ENCODE measurements around the gene GFOD1. TPM values are rescaled to one million over a fixed set of nuclear protein-coding genes. Genes with fewer than 3 reads are reported as not detected.

Gene GFOD1
- total and polyA plus RNA-seq, 2 of the 4 experiments (the other 2 are of a cell fraction): 1.8 to 3.4 TPM

- Histone ChIP-seq H3K9me1 (ENCODE audit: insufficient read depth, low read length) (no peaks in the 10 kb centered on the region), H3K27ac (ENCODE audit: insufficient read depth, low read length) (no peak overlapping the region), H4K8ac (ENCODE audit: low read depth in 2 of 2, low read length in 2 of 2) (no peak overlapping the region), H3K4ac (ENCODE audit: low read depth, low read length) (no peak overlapping the region), H3K79me1 (ENCODE audit: low read depth in 1 of 2, low read length in 2 of 2) (peaks cover 0 to 3% of the 10 kb centered on the region in 2 experiments; a peak in 1 of 4 replicates), H3K56ac (ENCODE audit: extremely low read depth, insufficient read depth, low read length) (no peak overlapping the region), H3K4me1 (ENCODE audit: control insufficient read depth, insufficient read depth, low read length) (0 out of 2 replicates have a peak, but pooled peaks cover 2% of the 10 kb centered on the region), H3K4me3 (ENCODE audit: insufficient read depth, low read depth, low read length) (no peak overlapping the region), H2BK120ac (ENCODE audit: low read depth, low read length) (no peak overlapping the region), H3K27me3 (ENCODE audit: control insufficient read depth, insufficient read depth, low read length) (no peaks in the 10 kb centered on the region), H2AK9ac (replicated peaks; ENCODE audit: low read depth, low read length, poor library complexity) (no peak overlapping the region), H3K9ac (ENCODE audit: low read depth, low read length) (no peak overlapping the region), H3K36me3 (ENCODE audit: control insufficient read depth, insufficient read depth, low read length) (no peaks in the 10 kb centered on the region), H4K91ac (ENCODE audit: insufficient read depth, low read depth, low read length) (no peak overlapping the region), H2BK15ac (ENCODE audit: low read depth, low read length) (no peak overlapping the region), H4K5ac (ENCODE audit: low read depth, low read length) (no peak overlapping the region), H2AFZ (replicated peaks; ENCODE audit: low read length, poor library complexity) (no peak overlapping the region), H3K18ac (ENCODE audit: low read depth, low read length) (no peak overlapping the region), H3K14ac (replicated peaks; ENCODE audit: low read depth, low read length) (no peak overlapping the region), H3K9me3 (ENCODE audit: control insufficient read depth, insufficient read depth, low read length) (no peaks in the 10 kb centered on the region), H2BK5ac (ENCODE audit: low read depth, low read length, poor library complexity, severe bottlenecking) (no peak overlapping the region), H3K23ac (ENCODE audit: low read depth, low read length) (no peak overlapping the region), H4K20me1 (ENCODE audit: insufficient read depth, low read length) (no peaks in the 10 kb centered on the region), H2BK20ac (ENCODE audit: low read depth, low read length) (no peak overlapping the region), H3K4me2 (ENCODE audit: low read depth, low read length) (no peak overlapping the region), H2AK5ac (ENCODE audit: low read depth, low read length) (no peak overlapping the region)
- CTCF ChIA-PET: interaction anchor here (0.6 kb wide), 2 partner anchors 16 to 17 kb away, joined by 3 read pairs; no protein-coding TSS in a partner anchor
- peak; percentile 32; the same call in 1 of the 2 replicates for ATAC-seq (ENCODE audit: low read depth)
- no CpG with 5 or more reads among the region's 1 CpG for WGBS, 2 experiments (ENCODE audit: extremely low coverage in 2 of 2, insufficient read length in 1 of 2)
- no TSS peak for BruUV-seq (replicated peaks)
- POLR2A ChIA-PET (ENCODE audit: unreplicated experiment): no interaction called here
- no peak for TF ChIP-seq CEBPB (IDR thresholded peaks at IDR 0.05; ENCODE audit: low read depth, low read length)
- TF ChIP-seq MAZ (IDR thresholded peaks at IDR 0.05; ENCODE audit: borderline replicate concordance, low read depth, low read length): no peak
- TF ChIP-seq, protein P1, sequence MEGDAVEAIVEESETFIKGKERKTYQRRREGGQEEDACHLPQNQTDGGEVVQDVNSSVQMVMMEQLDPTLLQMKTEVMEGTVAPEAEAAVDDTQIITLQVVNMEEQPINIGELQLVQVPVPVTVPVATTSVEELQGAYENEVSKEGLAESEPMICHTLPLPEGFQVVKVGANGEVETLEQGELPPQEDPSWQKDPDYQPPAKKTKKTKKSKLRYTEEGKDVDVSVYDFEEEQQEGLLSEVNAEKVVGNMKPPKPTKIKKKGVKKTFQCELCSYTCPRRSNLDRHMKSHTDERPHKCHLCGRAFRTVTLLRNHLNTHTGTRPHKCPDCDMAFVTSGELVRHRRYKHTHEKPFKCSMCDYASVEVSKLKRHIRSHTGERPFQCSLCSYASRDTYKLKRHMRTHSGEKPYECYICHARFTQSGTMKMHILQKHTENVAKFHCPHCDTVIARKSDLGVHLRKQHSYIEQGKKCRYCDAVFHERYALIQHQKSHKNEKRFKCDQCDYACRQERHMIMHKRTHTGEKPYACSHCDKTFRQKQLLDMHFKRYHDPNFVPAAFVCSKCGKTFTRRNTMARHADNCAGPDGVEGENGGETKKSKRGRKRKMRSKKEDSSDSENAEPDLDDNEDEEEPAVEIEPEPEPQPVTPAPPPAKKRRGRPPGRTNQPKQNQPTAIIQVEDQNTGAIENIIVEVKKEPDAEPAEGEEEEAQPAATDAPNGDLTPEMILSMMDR (conservative IDR thresholded peaks at IDR 0.05; ENCODE audit: low read depth, low read length): no peak
- in situ Hi-C loops (cut with MboI; ENCODE audit: low sequenced_read_pairs): no loop called here
- DNase-seq: peak; percentile 22
- dilution Hi-C loops (cut with HindIII; ENCODE audit: low sequenced_read_pairs, unreplicated experiment): no loop called here
- intact Hi-C loops (cut with micrococcal nuclease): no loop called here
These were observed 113.9 kb downstream of the GFOD1 start for GRCh38 chr6:13373488-13373886.
